GM12878 (cell line): ENCODE results near the gene SEC62. TPM values are rescaled to one million over a fixed set of nuclear protein-coding genes. Genes with fewer than 3 reads are reported as not detected.

Experiments
- ATAC-seq: fragments of 200-7000 bp; cut with Tn5 transposase; 3 replicates; pipeline ENCODE4 v1.9.1; 2020; ENCODE audit warnings: mild to moderate bottlenecking, moderate library complexity
- BruUV-seq: library from RNA; stranded (reverse); fragments of 400-500 nt; replicated peaks from 2 replicates; lab custom pipeline; 2021; lab: Mats Ljungman, UMichigan
- CTCF ChIA-PET: fragments of 300-600 bp; sonication (Branson Sonifier 250); formaldehyde crosslinking; extraction: SDS; loops from one replicate; lab custom pipeline; 2021; ENCODE audit warnings: inconsistent platforms; lab: Yijun Ruan, JAX
- POLR2A ChIA-PET: fragments of 350-600 bp; formaldehyde crosslinking; extraction: SDS; loops from one replicate; lab custom pipeline; 2021; ENCODE audit warnings: inconsistent platforms; lab: Charles Lee
- RAD21 ChIA-PET: fragments of 300-600 bp; sonication (Branson Sonifier 250); formaldehyde crosslinking; loops from one replicate; lab custom pipeline; 2023; ENCODE audit warnings: antibody characterized with exemption; ENCODE audit not compliant: unreplicated experiment; lab: Charles Lee
- SMC1A ChIA-PET: fragments of 300-600 bp; sonication (Branson Sonifier 250); formaldehyde crosslinking; loops from one replicate; lab custom pipeline; 2023; ENCODE audit not compliant: unreplicated experiment, uncharacterized antibody; lab: Charles Lee
- DNase-seq: peaks from one replicate; pipeline ENCODE4 v3.0.0-alpha.2; 2011; ENCODE audit warnings: low read depth, low spot score
- FAIRE-seq: peaks from 3 replicates; lab custom pipeline; 2011; peaks lifted over from hg19 to GRCh38; lab: Jason Lieb, UNC
- H2AFZ ChIP-seq: 2 replicates; pipeline ENCODE4 v1.6.0; 2011; ENCODE audit warnings: low read depth, low read length, control low read depth; ENCODE audit not compliant: control insufficient read depth
- H3K27ac ChIP-seq: 2 replicates; pipeline ENCODE4 v1.5.1; 2011; ENCODE audit warnings: control low read depth; ENCODE audit not compliant: control insufficient read depth, insufficient read depth
- H3K27me3 ChIP-seq, 2 experiments: replicated peaks in 1 of 2; 2 replicates each; pipeline versions ENCODE4 v1.6.0 to v1.6.1; 2011; ENCODE audit warnings: low read length in 1 of 2; ENCODE audit not compliant: control insufficient read depth in 2 of 2, insufficient read depth in 2 of 2
- H3K36me3 ChIP-seq, 2 experiments: 2 replicates each; pipeline ENCODE4 v1.5.1; 2011; ENCODE audit warnings: low read length in 1 of 2; ENCODE audit not compliant: control insufficient read depth in 2 of 2, insufficient read depth in 2 of 2
- H3K4me1 ChIP-seq: 2 replicates; pipeline ENCODE4 v1.6.1; 2011; ENCODE audit warnings: mild to moderate bottlenecking, low read length, moderate library complexity, mixed read lengths; ENCODE audit not compliant: control insufficient read depth, insufficient read depth
- H3K4me2 ChIP-seq: 2 replicates; pipeline ENCODE4 v1.6.0; 2011; ENCODE audit warnings: control low read depth; ENCODE audit not compliant: control insufficient read depth, insufficient read depth
- H3K4me3 ChIP-seq: fragments of 200-600 bp; sonication (generic); 2 replicates; pipeline ENCODE4 v1.5.1; 2016
- H3K79me2 ChIP-seq: 2 replicates; pipeline ENCODE4 v1.6.0; 2011; ENCODE audit warnings: low read length; ENCODE audit not compliant: control insufficient read depth, insufficient read depth
- H3K9ac ChIP-seq: 2 replicates; pipeline ENCODE4 v1.8.0; 2011; ENCODE audit warnings: low read length, control low read depth, mixed read lengths; ENCODE audit not compliant: control insufficient read depth, insufficient read depth
- H3K9me3 ChIP-seq: replicated peaks from 3 replicates; pipeline ENCODE4 v1.5.1; 2011; ENCODE audit warnings: mild to moderate bottlenecking, low read length; ENCODE audit not compliant: control insufficient read depth, insufficient read depth
- H4K20me1 ChIP-seq: 2 replicates; pipeline ENCODE4 v1.6.0; 2011; ENCODE audit not compliant: control insufficient read depth, insufficient read depth
- ASH2L ChIP-seq: fragments of 300-600, 200-600 bp; sonication (generic); IDR thresholded peaks from 2 replicates; pipeline ENCODE4 v1.6.1; 2017; ENCODE audit warnings: low read depth, mild to moderate bottlenecking, borderline replicate concordance
- BMI1 ChIP-seq: fragments of 450-650 bp; IDR thresholded peaks from 2 replicates; pipeline ENCODE4 v1.6.1; 2016; ENCODE audit warnings: mild to moderate bottlenecking, moderate library complexity, borderline replicate concordance
- CHD2 ChIP-seq: IDR thresholded peaks from 2 replicates; pipeline ENCODE4 v1.6.1; 2011; ENCODE audit warnings: low read depth, low read length, improper control_type of control experiment, borderline replicate concordance
- CREB1 ChIP-seq: IDR thresholded peaks from 2 replicates; pipeline ENCODE4 v1.6.1; 2012; ENCODE audit warnings: low read depth, mild to moderate bottlenecking, inconsistent platforms
- CREM ChIP-seq: IDR thresholded peaks from 2 replicates; pipeline ENCODE4 v1.6.1; 2014; ENCODE audit warnings: antibody characterized with exemption, low read depth
- EED ChIP-seq: sonication (generic); IDR thresholded peaks from 2 replicates; pipeline ENCODE4 v1.6.1; 2016; ENCODE audit warnings: antibody characterized with exemption, low read depth
- NFIC ChIP-seq: IDR thresholded peaks from 2 replicates; pipeline ENCODE4 v1.6.1; 2012; ENCODE audit warnings: low read depth, mild to moderate bottlenecking, inconsistent platforms, low read length, moderate library complexity
- TCF3 ChIP-seq: IDR thresholded peaks from 2 replicates; pipeline ENCODE4 v1.6.1; 2012; ENCODE audit warnings: low read depth, mild to moderate bottlenecking, low read length, borderline replicate concordance; ENCODE audit not compliant: insufficient read depth
- WGBS: methylation state at CpG from one replicate; pipeline ENCODE4 v1.1.6; 2016; ENCODE audit warnings: low lambda C conversion rate; ENCODE audit not compliant: insufficient replicate concordance, insufficient coverage; ENCODE audit errors: missing lambda C conversion rate; 5-methylcytosine and 5-hydroxymethylcytosine counted together
- in situ Hi-C: fragments of 300-500 bp; cut with MboI; formaldehyde crosslinking; loops from 9 replicates; pipeline ENCODE4 v1.14.3; 2018; ENCODE audit warnings: mixed read lengths
- intact Hi-C: fragments of 100-400 bp; cut with micrococcal nuclease; formaldehyde crosslinking; loops from one replicate; pipeline ENCODE4 v1.14.2; 2022; ENCODE audit not compliant: unreplicated experiment
- polyA plus RNA-seq, 11 experiments: library from polyadenylated mRNA; depleted of rRNA in 4 of 11; unstranded in 6 of 11; stranded (reverse) in 5 of 11; fragments of >200 nt; fragmentation: Nextera tagmentation in 4 of 11; fragmentation: Illumina TruSeq in 1 of 11; extraction: Ambion mirVana in 4 of 11; extraction: Trizol in 1 of 11; gene quantifications; 1 replicate in 1 of 11; 2 replicates in 10 of 11; pipeline versions ENCODE4 v1.2.1 to v1.2.3, GENCODE V29; 2011 to 2016; ENCODE audit warnings: inconsistent platforms in 2 of 11, missing spikeins in 2 of 11, low read depth in 1 of 11
- total RNA-seq, 4 experiments: library from RNA; depleted of rRNA in 3 of 4; stranded (reverse); fragments of >200 nt in 3 of 4; fragmentation: Illumina TruSeq in 1 of 4; extraction: Trizol in 1 of 4; gene quantifications; 2 replicates each; pipeline versions ENCODE4 v1.2.1 to v1.2.3, GENCODE V29; 2013 to 2021
- TF ChIP-seq, protein P1 (sequence below): IDR thresholded peaks from 2 replicates; pipeline ENCODE4 v1.6.1; 2012; ENCODE audit warnings: improper control_type of control experiment, low read depth, low read length; ENCODE audit not compliant: insufficient replicate concordance
- TF ChIP-seq, protein P2 (sequence below): IDR thresholded peaks from 2 replicates; pipeline ENCODE4 v1.6.1; 2012; ENCODE audit warnings: low read depth, low read length, improper control_type of control experiment
- TF ChIP-seq, protein P3 (sequence below): fragments of 450-650 bp; IDR thresholded peaks from 2 replicates; pipeline ENCODE4 v1.6.1; 2014; ENCODE audit warnings: mild to moderate bottlenecking

SEC62 gene
- total and polyA plus RNA-seq, 10 of the 15 experiments (the other 5 are each of a cell fraction or from before 2014, with no cell fraction given) = 25.6 to 270 (median 94.8) TPM

DNA sequence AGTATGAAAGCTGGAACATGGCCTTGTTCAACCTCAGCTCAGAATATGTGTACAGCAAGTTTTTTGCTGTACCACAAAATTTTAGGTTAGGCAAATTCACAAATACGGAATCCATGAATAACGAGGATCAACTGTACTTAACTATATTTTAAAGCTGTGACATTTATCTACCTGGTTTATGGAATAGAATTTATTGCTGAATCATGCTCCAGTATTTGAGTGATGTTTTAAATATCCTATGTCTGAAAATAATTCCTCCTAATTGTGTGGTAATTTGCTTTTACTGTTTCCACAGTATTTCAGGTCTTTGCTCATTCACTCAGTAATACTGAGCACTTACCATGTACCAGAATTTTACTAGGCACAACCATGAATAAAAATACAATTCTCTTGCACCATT lies 29.5 kb downstream of the SEC62 start (continued):
- TF ChIP-seq, protein P1, sequence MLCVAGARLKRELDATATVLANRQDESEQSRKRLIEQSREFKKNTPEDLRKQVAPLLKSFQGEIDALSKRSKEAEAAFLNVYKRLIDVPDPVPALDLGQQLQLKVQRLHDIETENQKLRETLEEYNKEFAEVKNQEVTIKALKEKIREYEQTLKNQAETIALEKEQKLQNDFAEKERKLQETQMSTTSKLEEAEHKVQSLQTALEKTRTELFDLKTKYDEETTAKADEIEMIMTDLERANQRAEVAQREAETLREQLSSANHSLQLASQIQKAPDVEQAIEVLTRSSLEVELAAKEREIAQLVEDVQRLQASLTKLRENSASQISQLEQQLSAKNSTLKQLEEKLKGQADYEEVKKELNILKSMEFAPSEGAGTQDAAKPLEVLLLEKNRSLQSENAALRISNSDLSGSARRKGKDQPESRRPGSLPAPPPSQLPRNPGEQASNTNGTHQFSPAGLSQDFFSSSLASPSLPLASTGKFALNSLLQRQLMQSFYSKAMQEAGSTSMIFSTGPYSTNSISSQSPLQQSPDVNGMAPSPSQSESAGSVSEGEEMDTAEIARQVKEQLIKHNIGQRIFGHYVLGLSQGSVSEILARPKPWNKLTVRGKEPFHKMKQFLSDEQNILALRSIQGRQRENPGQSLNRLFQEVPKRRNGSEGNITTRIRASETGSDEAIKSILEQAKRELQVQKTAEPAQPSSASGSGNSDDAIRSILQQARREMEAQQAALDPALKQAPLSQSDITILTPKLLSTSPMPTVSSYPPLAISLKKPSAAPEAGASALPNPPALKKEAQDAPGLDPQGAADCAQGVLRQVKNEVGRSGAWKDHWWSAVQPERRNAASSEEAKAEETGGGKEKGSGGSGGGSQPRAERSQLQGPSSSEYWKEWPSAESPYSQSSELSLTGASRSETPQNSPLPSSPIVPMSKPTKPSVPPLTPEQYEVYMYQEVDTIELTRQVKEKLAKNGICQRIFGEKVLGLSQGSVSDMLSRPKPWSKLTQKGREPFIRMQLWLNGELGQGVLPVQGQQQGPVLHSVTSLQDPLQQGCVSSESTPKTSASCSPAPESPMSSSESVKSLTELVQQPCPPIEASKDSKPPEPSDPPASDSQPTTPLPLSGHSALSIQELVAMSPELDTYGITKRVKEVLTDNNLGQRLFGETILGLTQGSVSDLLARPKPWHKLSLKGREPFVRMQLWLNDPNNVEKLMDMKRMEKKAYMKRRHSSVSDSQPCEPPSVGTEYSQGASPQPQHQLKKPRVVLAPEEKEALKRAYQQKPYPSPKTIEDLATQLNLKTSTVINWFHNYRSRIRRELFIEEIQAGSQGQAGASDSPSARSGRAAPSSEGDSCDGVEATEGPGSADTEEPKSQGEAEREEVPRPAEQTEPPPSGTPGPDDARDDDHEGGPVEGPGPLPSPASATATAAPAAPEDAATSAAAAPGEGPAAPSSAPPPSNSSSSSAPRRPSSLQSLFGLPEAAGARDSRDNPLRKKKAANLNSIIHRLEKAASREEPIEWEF = no peak
- TF ChIP-seq, protein P2, sequence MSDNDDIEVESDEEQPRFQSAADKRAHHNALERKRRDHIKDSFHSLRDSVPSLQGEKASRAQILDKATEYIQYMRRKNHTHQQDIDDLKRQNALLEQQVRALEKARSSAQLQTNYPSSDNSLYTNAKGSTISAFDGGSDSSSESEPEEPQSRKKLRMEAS = no peak
- TF ChIP-seq NFIC (no peak), CHD2 (no peak), EED (no peak), ASH2L (no peak)

DNA sequence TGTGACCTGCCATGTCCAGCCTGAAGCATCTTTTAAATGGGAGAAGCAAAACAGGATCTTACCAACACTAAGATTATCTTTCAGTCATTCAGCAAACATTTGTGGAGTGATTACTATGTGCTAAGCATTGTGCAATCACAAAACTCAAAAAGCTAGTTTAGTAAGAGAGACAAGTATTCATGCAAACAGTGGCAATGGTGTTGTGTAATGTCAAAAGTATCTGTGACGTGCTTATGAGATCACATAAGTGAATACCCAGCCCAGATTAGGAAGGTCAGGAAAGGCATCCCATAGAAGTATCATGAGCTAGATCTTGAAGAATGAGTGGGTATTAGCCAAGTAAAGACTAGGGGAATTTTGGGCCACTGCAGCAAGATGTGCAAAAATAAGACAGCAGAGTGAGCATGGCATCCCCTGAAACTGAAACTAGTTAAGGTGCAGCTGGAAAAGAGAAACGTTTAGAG lies 32.1 kb downstream of the SEC62 start:
- H3K36me3 ChIP-seq = peaks cover 0 to 18% of the 10 kb centered on the region in 2 experiments; a peak in 2 of 4 replicates
- in situ Hi-C loops (no loop called here), intact Hi-C loops (no loop called here)
- H4K20me1 ChIP-seq = no peaks in the 10 kb centered on the region
- ATAC-seq (peak; percentile 42), FAIRE-seq (no peak), DNase-seq (no peak)
- H3K4me1 ChIP-seq = peaks cover 21% of the 10 kb centered on the region
- H3K27ac ChIP-seq = peak overlapping the region; percentile 85
- no peak overlapping the region for H2AFZ ChIP-seq
- no peak overlapping the region for H3K9ac ChIP-seq
- no peak overlapping the region for H3K4me3 ChIP-seq
- POLR2A ChIA-PET = interaction anchor here (0.6 kb wide), 1 partner anchor 148 kb away, joined by 3 read pairs; no protein-coding TSS in a partner anchor
- H3K9me3 ChIP-seq = no peaks in the 10 kb centered on the region
- WGBS = 0% methylated on average over 2 of the region's 2 CpGs
- CTCF ChIA-PET = interaction anchor here (1.3 kb wide), 1 partner anchor 31 kb away, joined by 3 read pairs; no protein-coding TSS in a partner anchor
- RAD21 ChIA-PET = no interaction called here
- H3K4me2 ChIP-seq = peak overlapping the region; percentile 57
- no peaks in the 10 kb centered on the region for H3K79me2 ChIP-seq
- BruUV-seq = no TSS peak
- SMC1A ChIA-PET = no interaction called here
- H3K27me3 ChIP-seq = no peaks in the 10 kb centered on the region
- TF ChIP-seq CREM (peak; percentile 63; the same call in 1 of the 2 replicates), EED (peak; percentile 37; the same call in 1 of the 2 replicates), BMI1 (no peak), TCF3 (0 out of 2 replicates have a peak, but pooled peaks have one; percentile 8), CREB1 (peak; percentile 78)
- TF ChIP-seq, protein P3, sequence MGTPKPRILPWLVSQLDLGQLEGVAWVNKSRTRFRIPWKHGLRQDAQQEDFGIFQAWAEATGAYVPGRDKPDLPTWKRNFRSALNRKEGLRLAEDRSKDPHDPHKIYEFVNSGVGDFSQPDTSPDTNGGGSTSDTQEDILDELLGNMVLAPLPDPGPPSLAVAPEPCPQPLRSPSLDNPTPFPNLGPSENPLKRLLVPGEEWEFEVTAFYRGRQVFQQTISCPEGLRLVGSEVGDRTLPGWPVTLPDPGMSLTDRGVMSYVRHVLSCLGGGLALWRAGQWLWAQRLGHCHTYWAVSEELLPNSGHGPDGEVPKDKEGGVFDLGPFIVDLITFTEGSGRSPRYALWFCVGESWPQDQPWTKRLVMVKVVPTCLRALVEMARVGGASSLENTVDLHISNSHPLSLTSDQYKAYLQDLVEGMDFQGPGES = no peak
